KMS-11 (cell line): ENCODE measurements around the gene ARRDC1.

Experiments
- H2AFZ ChIP-seq: fragments of 200-600 bp; sonication (generic); 2 replicates; pipeline ENCODE4 v1.6.1; 2016; ENCODE audit warnings: antibody characterized with exemption, mixed run types, low read depth
- H3K27ac ChIP-seq: fragments of 200-600 bp; sonication (generic); 2 replicates; pipeline ENCODE4 v1.6.1; 2016; ENCODE audit warnings: mild to moderate bottlenecking, mixed run types
- H3K27me3 ChIP-seq: fragments of 200-600 bp; sonication (generic); 2 replicates; pipeline ENCODE4 v1.6.1; 2017; ENCODE audit warnings: mild to moderate bottlenecking, low read depth, mixed run types, moderate library complexity; ENCODE audit not compliant: insufficient read depth
- H3K36me3 ChIP-seq: fragments of 200-600 bp; sonication (generic); 2 replicates; pipeline ENCODE4 v1.6.1; 2017; ENCODE audit warnings: mild to moderate bottlenecking, mixed run types; ENCODE audit not compliant: insufficient read depth
- H3K4me1 ChIP-seq: fragments of 200-600 bp; sonication (generic); 2 replicates; pipeline ENCODE4 v1.6.1; 2016; ENCODE audit warnings: mild to moderate bottlenecking, low read depth, mixed run types; ENCODE audit not compliant: poor library complexity, severe bottlenecking
- H3K4me2 ChIP-seq: fragments of 200-600 bp; sonication (generic); 2 replicates; pipeline ENCODE4 v1.7.0; 2016; ENCODE audit warnings: mild to moderate bottlenecking, mixed run types
- H3K4me3 ChIP-seq: fragments of 200-600 bp; sonication (generic); IDR thresholded peaks from 2 replicates; pipeline ENCODE4 v1.6.1; 2017; ENCODE audit warnings: low read depth, low read length, mixed read lengths; ENCODE audit not compliant: insufficient read depth
- H3K79me2 ChIP-seq: fragments of 200-600 bp; sonication (generic); 2 replicates; pipeline ENCODE4 v1.6.1; 2016; ENCODE audit warnings: low read depth, mixed run types; ENCODE audit not compliant: insufficient read depth
- H3K9ac ChIP-seq: fragments of 200-600 bp; sonication (generic); 2 replicates; pipeline ENCODE4 v1.6.1; 2016; ENCODE audit warnings: mild to moderate bottlenecking, mixed run types
- H4K20me1 ChIP-seq: fragments of 200-600 bp; sonication (generic); 2 replicates; pipeline ENCODE4 v1.6.1; 2016; ENCODE audit warnings: mild to moderate bottlenecking, mixed run types; ENCODE audit not compliant: insufficient read depth
- CTCF ChIP-seq: fragments of 200-600 bp; sonication (generic); conservative IDR thresholded peaks from 2 replicates; pipeline ENCODE4 v1.6.1; 2017; ENCODE audit warnings: low read depth, mild to moderate bottlenecking, antibody characterized with exemption, low read length, moderate library complexity, mixed read lengths

Gene ARRDC1

GRCh38 chr9:137580209-137580953 is 25.1 kb upstream of the ARRDC1 start:
- peaks cover 28% of the 10 kb centered on the region for H3K4me1 ChIP-seq
- H3K4me3 ChIP-seq, result no peak overlapping the region
- no peaks in the 10 kb centered on the region; the same call in 1 of the 2 replicates for H3K36me3 ChIP-seq
- no peak overlapping the region for H3K9ac ChIP-seq
- H3K4me2 ChIP-seq, result no peak overlapping the region
- no peaks in the 10 kb centered on the region for H3K27me3 ChIP-seq
- H2AFZ ChIP-seq, result no peak overlapping the region
- peaks cover 27% of the 10 kb centered on the region for H3K79me2 ChIP-seq
- no peak for TF ChIP-seq CTCF
- H4K20me1 ChIP-seq, result no peaks in the 10 kb centered on the region; the same call in 1 of the 2 replicates
- H3K27ac ChIP-seq, result no peak overlapping the region

GRCh38 chr9:137580954-137581322 is 24.5 kb upstream of the ARRDC1 start:
- Histone ChIP-seq H4K20me1 (no peaks in the 10 kb centered on the region; the same call in 1 of the 2 replicates), H2AFZ (no peak overlapping the region), H3K27ac (no peak overlapping the region), H3K9ac (no peak overlapping the region), H3K4me3 (no peak overlapping the region), H3K27me3 (no peaks in the 10 kb centered on the region), H3K36me3 (no peaks in the 10 kb centered on the region; the same call in 1 of the 2 replicates), H3K79me2 (peaks cover 27% of the 10 kb centered on the region), H3K4me1 (peaks cover 23% of the 10 kb centered on the region), H3K4me2 (no peak overlapping the region)
- TF ChIP-seq CTCF, result no peak

- TF ChIP-seq CTCF, result no peak
- H3K36me3 ChIP-seq, result no peaks in the 10 kb centered on the region; the same call in 1 of the 2 replicates
- H2AFZ ChIP-seq, result no peak overlapping the region
- peaks cover 20% of the 10 kb centered on the region for H3K79me2 ChIP-seq
- H3K4me1 ChIP-seq, result peaks cover 16% of the 10 kb centered on the region
- no peaks in the 10 kb centered on the region; the same call in 1 of the 2 replicates for H4K20me1 ChIP-seq
- H3K27me3 ChIP-seq, result no peaks in the 10 kb centered on the region
- H3K9ac ChIP-seq, result no peak overlapping the region
- H3K4me3 ChIP-seq, result no peak overlapping the region
- no peak overlapping the region for H3K4me2 ChIP-seq
- H3K27ac ChIP-seq, result no peak overlapping the region
Measured at GRCh38 chr9:137581361-137582285, 23.9 kb upstream of the ARRDC1 start.

- Histone ChIP-seq H3K4me2 (no peak overlapping the region), H3K9ac (no peak overlapping the region), H2AFZ (no peak overlapping the region)
Measured at GRCh38 chr9:137582286-137582860, 23.1 kb upstream of the ARRDC1 start.

More at GRCh38 chr9:137582286-137582860, 23.1 kb upstream of the ARRDC1 start:
- Histone ChIP-seq H3K27ac (no peak overlapping the region), H3K27me3 (no peaks in the 10 kb centered on the region), H3K4me1 (peaks cover 9% of the 10 kb centered on the region), H4K20me1 (no peaks in the 10 kb centered on the region; the same call in 1 of the 2 replicates), H3K4me3 (no peak overlapping the region), H3K36me3 (no peaks in the 10 kb centered on the region; the same call in 1 of the 2 replicates), H3K79me2 (peaks cover 13% of the 10 kb centered on the region)
- TF ChIP-seq CTCF, result no peak
